GM21737 (cell line): ENCODE results near the gene JAK3.
"Not testable (repeated sequence)": the region's sequence is repeated elsewhere in the genome, so short reads cannot be mapped to it uniquely, and the experiment has no call there.

ENCODE experiments used
- ATAC-seq: cut with Tn5 transposase; IDR thresholded peaks from one replicate; pipeline ENCODE4 v1.9.1; 2021; ENCODE audit warnings: mild to moderate bottlenecking, moderate library complexity; ENCODE audit not compliant: unreplicated experiment

Gene JAK3

GRCh38 chr19:17807731-17808316 lies 40.0 kb downstream of the JAK3 start:
- ATAC-seq: no peak

GRCh38 chr19:17806945-17807344 lies 40.8 kb downstream of the JAK3 start:
- no peak for ATAC-seq

DNA sequence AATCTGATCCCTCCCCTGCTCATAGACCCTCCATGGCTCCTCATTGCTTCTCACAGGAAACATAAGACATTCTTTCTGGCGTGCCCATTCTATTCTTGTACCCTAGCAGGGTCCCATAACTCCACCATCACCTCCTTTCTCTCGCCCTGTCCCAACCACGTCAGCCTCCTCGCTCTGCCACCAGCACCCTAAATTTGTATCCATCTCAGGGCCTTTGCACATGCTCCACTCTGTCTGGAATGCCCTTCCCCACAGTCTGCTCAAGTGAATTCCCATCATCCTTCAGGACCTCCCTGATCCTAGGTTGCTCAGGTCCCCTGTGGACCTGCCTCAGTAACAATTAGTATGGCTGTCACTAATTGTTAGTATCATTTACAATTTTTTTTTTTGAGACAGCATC lies 42.4 kb downstream of the JAK3 start:
- ATAC-seq: no peak

- ATAC-seq: no peak
Measured at GRCh38 chr19:17803264-17803896, 44.4 kb downstream of the JAK3 start.

- ATAC-seq: no peak
Measured at GRCh38 chr19:17802137-17802858, 45.5 kb downstream of the JAK3 start.

DNA sequence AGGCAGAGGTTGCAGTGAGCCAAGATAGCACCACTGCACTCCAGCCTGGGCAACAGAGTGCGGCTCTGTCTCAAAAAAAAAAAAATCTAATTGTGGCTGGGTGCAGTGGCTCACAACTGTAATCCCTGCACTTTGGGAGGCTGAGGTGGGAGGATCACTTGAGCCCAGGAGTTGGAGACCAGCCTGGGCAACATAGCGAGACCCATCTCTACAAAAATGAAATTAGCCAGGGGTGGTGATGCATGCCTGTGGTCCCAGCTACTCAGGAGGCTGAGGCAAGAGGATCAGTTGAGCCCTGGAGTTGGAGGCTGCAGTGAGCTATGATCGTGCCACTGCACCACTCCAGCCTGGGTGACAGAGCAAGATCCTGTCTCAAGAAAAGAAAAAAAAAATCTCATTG lies 49.2 kb downstream of the JAK3 start:
- ATAC-seq: not testable (repeated sequence)

DNA sequence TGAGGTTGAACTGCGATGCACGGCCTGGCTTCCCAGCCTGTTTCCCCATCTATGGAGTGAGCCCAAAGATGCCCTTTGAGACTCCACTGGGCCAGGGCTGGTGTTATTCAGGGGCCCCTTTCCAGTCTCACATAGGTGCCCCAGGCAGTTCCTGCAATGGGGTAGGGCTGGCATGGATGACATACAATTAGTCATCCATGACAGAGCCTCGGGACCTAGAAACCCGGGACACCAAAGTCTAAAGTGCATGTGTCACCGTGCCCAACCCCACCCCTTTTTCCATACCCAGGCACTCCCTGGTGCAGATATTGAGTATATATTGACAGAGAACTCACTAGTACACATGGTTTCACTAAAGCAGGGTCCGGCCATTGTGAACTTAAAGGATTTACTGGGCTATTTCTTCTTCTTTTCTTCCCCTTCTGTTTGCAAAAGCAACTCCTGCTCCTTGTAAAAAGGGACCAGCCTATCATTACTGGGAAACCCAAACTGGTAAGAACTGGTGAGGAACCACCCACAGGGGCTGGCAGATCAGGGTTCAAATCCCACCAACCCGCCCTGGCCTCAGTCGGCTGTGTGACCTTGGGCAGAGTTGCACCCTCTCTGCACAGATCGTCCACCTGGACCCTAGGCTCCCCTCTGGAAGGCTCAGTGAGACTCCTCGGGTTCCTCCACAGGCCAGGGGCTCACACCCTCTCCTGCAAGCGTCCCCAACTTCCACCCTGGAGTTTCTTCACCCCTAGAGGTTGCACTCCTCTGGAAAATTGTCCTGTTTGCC lies 50.2 kb downstream of the JAK3 start:
- no peak for ATAC-seq

- ATAC-seq: no peak
Measured at GRCh38 chr19:17796838-17797423, 50.9 kb downstream of the JAK3 start.

GRCh38 chr19:17796013-17796837 lies 51.6 kb downstream of the JAK3 start:
- no peak for ATAC-seq

- no peak for ATAC-seq
Measured at GRCh38 chr19:17795495-17795856, 52.3 kb downstream of the JAK3 start.

DNA sequence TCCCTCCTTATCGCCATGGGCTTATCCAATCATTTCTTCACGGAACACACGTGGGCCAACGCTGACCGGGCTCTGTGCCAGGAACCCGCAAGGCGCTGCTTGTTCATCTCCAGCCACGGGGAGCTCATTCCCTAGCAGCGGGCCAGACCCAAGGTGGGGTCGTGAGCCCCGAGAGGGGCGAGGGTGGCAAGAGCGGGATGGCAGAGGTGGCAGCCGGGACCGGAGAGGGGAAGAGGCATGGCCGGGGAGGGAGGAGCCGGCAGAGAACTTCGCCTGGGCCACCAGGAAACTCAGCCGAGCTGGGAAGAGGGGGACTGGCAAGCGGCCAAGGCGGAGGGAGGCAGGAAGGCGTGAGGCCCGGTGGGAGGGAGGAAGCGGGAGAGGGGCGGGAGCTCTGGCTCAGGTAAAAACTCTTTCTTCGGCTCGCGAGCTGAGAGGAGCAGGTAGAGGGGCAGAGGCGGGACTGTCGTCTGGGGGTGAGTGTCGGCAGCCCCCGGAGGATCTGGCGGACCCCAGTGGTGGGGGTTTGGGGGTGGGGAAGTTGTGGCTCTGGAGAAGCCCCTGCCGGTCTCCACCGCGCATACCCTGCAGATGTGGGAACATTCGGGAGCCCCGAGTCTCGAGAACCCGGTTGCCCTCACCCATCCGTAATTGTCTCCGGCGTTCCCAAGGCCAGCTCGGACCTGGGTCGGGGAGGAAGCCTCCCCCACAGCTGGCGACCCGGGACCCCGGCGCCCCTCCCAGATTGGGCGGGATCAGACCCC lies 52.9 kb downstream of the JAK3 start, which contains the start of gene B3GNT3:
Gene B3GNT3 (plus strand): TSS at position 408 of the 764 bp plus-strand sequence. CDS start 12,670 bp downstream, outside the sequence.
- ATAC-seq: no peak

DNA sequence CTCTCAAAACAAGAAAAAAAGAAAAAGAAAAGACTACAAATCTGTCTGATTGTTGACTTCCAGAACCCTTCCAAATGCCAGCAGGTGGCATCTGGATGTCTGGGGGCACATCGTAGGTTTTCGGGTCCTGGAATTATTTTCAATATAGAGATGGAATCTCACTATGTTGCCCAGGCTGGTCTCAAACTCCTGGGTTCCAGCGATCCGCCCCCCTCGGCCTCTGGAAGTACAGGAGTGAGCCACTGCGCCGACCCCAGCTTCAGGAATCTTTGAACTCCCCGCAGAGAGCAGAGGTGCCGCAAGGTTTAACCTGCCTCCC lies 53.4 kb downstream of the JAK3 start:
- ATAC-seq: no peak

- no peak for ATAC-seq
Measured at GRCh38 chr19:17790059-17790780, 57.6 kb downstream of the JAK3 start.

- no peak for ATAC-seq
Measured at GRCh38 chr19:17788632-17789031, 59.1 kb downstream of the JAK3 start.

DNA sequence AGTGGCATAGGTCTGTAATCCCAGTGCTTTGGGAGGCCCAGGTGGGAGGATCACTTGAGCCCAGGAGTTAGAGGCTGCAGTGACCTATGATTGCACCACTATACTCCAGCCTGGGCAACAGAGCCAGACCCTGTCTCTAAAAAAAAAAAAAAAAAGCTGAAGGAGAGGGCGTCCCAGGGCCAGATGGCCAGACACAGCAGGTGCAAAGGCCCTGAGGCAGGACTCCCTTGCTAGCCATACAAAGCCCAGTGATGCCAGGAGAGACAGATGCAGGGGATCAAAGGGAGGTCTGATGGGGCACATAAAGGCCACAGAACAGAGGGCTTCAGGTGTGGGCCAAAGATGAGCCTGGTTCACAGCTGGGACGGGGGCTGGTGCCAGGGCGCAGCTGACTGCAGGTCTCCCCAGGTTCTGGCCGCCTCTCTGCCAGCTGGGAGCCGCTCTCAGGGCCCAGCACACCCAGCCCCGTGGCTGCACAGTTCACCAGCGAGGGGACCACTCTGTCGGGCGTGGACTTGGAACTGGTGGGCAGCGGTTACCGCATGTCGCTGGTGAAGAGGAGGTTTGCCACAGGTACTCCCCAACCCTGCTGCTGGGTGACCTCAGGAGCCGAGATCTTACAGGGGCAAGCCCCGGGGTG lies 60.4 kb downstream of the JAK3 start:
- ATAC-seq: no peak

GRCh38 chr19:17784201-17785008 lies 63.4 kb downstream of the JAK3 start:
- ATAC-seq: no peak

DNA sequence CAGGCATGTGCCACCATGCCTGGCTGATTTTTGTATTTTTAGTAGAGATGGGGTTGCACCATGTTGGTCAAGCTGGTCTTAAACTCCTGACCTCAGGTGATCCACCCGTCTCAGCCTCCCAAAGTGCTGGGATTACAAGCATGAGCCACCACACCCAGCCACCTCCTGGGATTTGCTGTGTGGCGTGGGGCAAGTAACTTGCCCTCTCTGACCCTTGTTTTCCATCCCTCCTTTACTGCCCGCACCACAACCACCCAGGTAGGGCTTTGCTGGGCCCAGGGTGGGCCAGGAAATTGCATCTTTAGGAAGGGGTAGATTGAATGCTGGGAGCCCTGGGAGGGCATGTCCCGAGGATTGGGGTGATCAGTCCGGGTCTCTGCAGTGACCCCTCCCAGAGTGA lies 64.1 kb downstream of the JAK3 start:
- not testable (repeated sequence) for ATAC-seq

DNA sequence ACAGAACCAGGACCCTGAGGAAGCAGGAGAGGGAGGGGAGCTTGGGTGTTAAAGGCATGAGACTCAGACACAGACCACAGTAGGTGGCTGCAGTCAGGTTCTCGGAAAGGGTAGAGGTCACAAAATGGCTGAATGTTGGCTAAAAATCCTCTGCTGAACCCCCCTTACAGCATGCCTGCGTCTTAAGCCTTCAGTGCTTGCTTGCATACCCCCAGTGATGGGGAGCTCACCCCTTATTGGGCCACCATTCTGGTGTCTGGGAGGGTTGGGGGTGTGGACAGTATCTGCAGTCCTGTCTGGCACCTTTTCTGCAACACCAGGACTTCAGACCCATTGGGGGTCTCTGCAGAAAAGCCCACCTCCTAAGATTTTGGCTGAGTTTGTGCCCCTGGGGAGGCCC lies 67.0 kb downstream of the JAK3 start:
- no peak for ATAC-seq
